H1 (cell line): ENCODE data around the gene LRPAP1. TPM values are rescaled to one million over a fixed set of nuclear protein-coding genes. Genes with fewer than 3 reads are reported as not detected.
"Not testable (repeated sequence)": the region's sequence is repeated elsewhere in the genome, so short reads cannot be mapped to it uniquely, and the experiment has no call there.

Source experiments
- CTCF ChIA-PET: fragments of 300-600 bp; sonication (Branson Sonifier 250); formaldehyde crosslinking; loops from one replicate; lab custom pipeline; 2021; ENCODE audit not compliant: partially characterized antibody; lab: Charles Lee
- POLR2A ChIA-PET: fragments of 300-600 bp; sonication (Branson Sonifier 250); formaldehyde crosslinking; loops from one replicate; lab custom pipeline; 2021; ENCODE audit warnings: inconsistent platforms; ENCODE audit not compliant: partially characterized antibody; lab: Charles Lee
- DNase-seq, 2 experiments: peaks; one replicate each; pipeline versions ENCODE4 v3.0.0 to v3.0.0-alpha.2; 2010 to 2022; ENCODE audit warnings: low spot score in 2 of 2, low read depth in 1 of 2, mixed read lengths in 1 of 2
- FAIRE-seq: peaks from 2 replicates; lab custom pipeline; 2011; peaks lifted over from hg19 to GRCh38; lab: Jason Lieb, UNC
- H2AFZ ChIP-seq: 2 replicates; pipeline ENCODE4 v1.8.1; 2012; ENCODE audit warnings: low read length, inconsistent platforms
- H2AK5ac ChIP-seq: 2 replicates; pipeline ENCODE4 v1.6.1; 2013; ENCODE audit warnings: low read depth, low read length
- H2BK120ac ChIP-seq: replicated peaks from 2 replicates; pipeline ENCODE3; 2013; ENCODE audit warnings: low read depth, low read length, inconsistent platforms
- H2BK12ac ChIP-seq: 2 replicates; pipeline ENCODE4 v1.6.1; 2013; ENCODE audit warnings: low read depth, low read length
- H2BK15ac ChIP-seq: 2 replicates; pipeline ENCODE4 v1.6.1; 2013; ENCODE audit warnings: low read length
- H2BK20ac ChIP-seq: 2 replicates; pipeline ENCODE4 v1.6.1; 2013; ENCODE audit warnings: low read length
- H2BK5ac ChIP-seq: 2 replicates; pipeline ENCODE4 v1.6.1; 2013; ENCODE audit warnings: low read depth, low read length
- H3K14ac ChIP-seq: 2 replicates; pipeline ENCODE4 v1.6.1; 2013; ENCODE audit warnings: inconsistent platforms; ENCODE audit not compliant: insufficient read length
- H3K18ac ChIP-seq: 2 replicates; pipeline ENCODE4 v1.6.1; 2013; ENCODE audit warnings: low read length; ENCODE audit errors: extremely low read depth
- H3K23ac ChIP-seq: 2 replicates; pipeline ENCODE4 v1.6.1; 2013; ENCODE audit warnings: inconsistent platforms; ENCODE audit not compliant: insufficient read length
- H3K23me2 ChIP-seq: 2 replicates; pipeline ENCODE4 v1.6.1; 2013; ENCODE audit warnings: low read depth, low read length
- H3K27ac ChIP-seq: 2 replicates; pipeline ENCODE4 v1.6.1; 2011; ENCODE audit warnings: low read depth, low read length, inconsistent platforms
- H3K27me3 ChIP-seq, 4 experiments: replicated peaks in 1 of 4; 1 replicate in 1 of 4; 2 replicates in 3 of 4; pipeline versions ENCODE4 v1.6.1 to v1.8.1; 2011 to 2013; ENCODE audit warnings: low read length in 3 of 4, mild to moderate bottlenecking in 3 of 4, inconsistent platforms in 2 of 4, mixed read lengths in 2 of 4, moderate library complexity in 1 of 4; ENCODE audit not compliant: control insufficient read depth in 3 of 4, insufficient read depth in 3 of 4; ENCODE audit errors: extremely low read depth in 1 of 4
- H3K36me3 ChIP-seq, 4 experiments: 2 replicates each; pipeline versions ENCODE4 v1.6.1 to v1.8.1; 2011 to 2013; ENCODE audit warnings: mild to moderate bottlenecking in 4 of 4, low read length in 3 of 4, moderate library complexity in 2 of 4, control low read depth in 1 of 4, inconsistent platforms in 1 of 4; ENCODE audit not compliant: insufficient read depth in 4 of 4, control insufficient read depth in 2 of 4
- H3K4ac ChIP-seq: replicated peaks from 2 replicates; pipeline ENCODE3; 2013; ENCODE audit warnings: low read length, low read depth, mixed read lengths, inconsistent platforms; ENCODE audit not compliant: insufficient read length
- H3K4me1 ChIP-seq, 4 experiments: replicated peaks in 1 of 4; 1 replicate in 1 of 4; 2 replicates in 3 of 4; pipeline versions ENCODE4 v1.6.1 to v1.8.1; 2011 to 2013; ENCODE audit warnings: low read length in 3 of 4, inconsistent platforms in 2 of 4, mixed read lengths in 1 of 4; ENCODE audit not compliant: insufficient read depth in 4 of 4, control insufficient read depth in 3 of 4
- H3K4me2 ChIP-seq, 2 experiments: 2 replicates each; pipeline versions ENCODE4 v1.6.1 to v1.8.1; 2011 to 2013; ENCODE audit warnings: low read depth in 2 of 2, low read length in 2 of 2, control low read depth in 1 of 2, inconsistent platforms in 1 of 2, mild to moderate bottlenecking in 1 of 2; ENCODE audit not compliant: insufficient read depth in 1 of 2
- H3K4me3 ChIP-seq, 4 experiments: fragments of 200-600, 300-600 bp in 1 of 4; sonication (generic), shearing (Covaris generic), sonication (Bioruptor Twin) in 1 of 4; 2 replicates each; pipeline versions ENCODE4 v1.5.1 to v1.8.1; 2011 to 2016; ENCODE audit warnings: low read length in 4 of 4, low read depth in 3 of 4, control low read depth in 2 of 4, inconsistent platforms in 2 of 4, mild to moderate bottlenecking in 2 of 4, mixed read lengths in 1 of 4, moderate library complexity in 1 of 4; ENCODE audit not compliant: insufficient read depth in 2 of 4; ENCODE audit errors: extremely low read depth in 1 of 4
- H3K56ac ChIP-seq: replicated peaks from 2 replicates; pipeline ENCODE3; 2013; ENCODE audit warnings: low read depth, mild to moderate bottlenecking, mixed read lengths, low read length, inconsistent platforms; ENCODE audit not compliant: insufficient read length
- H3K79me1 ChIP-seq: 2 replicates; pipeline ENCODE4 v1.6.1; 2013; ENCODE audit warnings: low read depth, low read length, control low read depth
- H3K79me2 ChIP-seq, 2 experiments: 2 replicates each; pipeline versions ENCODE4 v1.6.1 to v1.8.1; 2012 to 2013; ENCODE audit warnings: low read length in 2 of 2, mild to moderate bottlenecking in 2 of 2, inconsistent platforms in 1 of 2; ENCODE audit not compliant: insufficient read depth in 2 of 2, control insufficient read depth in 1 of 2
- H3K9ac ChIP-seq, 4 experiments: replicated peaks in 1 of 4; 1 replicate in 1 of 4; 2 replicates in 3 of 4; pipeline versions ENCODE4 v1.6.1 to v1.8.1; 2011 to 2013; ENCODE audit warnings: low read depth in 3 of 4, low read length in 3 of 4, control low read depth in 2 of 4, mild to moderate bottlenecking in 2 of 4, moderate library complexity in 2 of 4, inconsistent platforms in 1 of 4; ENCODE audit errors: extremely low read depth in 1 of 4
- H3K9me3 ChIP-seq, 2 experiments: 2 replicates each; pipeline versions ENCODE4 v1.6.1 to v1.8.1; 2012 to 2013; ENCODE audit warnings: mild to moderate bottlenecking in 2 of 2, moderate library complexity in 2 of 2, control low read depth in 1 of 2, inconsistent platforms in 1 of 2, low read depth in 1 of 2, low read length in 1 of 2, mixed read lengths in 1 of 2; ENCODE audit not compliant: insufficient read depth in 2 of 2
- H4K20me1 ChIP-seq, 2 experiments: replicated peaks in 1 of 2; 2 replicates each; pipeline versions ENCODE3 to v1.8.1; 2011 to 2013; ENCODE audit warnings: inconsistent platforms in 2 of 2, low read length in 2 of 2, mild to moderate bottlenecking in 1 of 2; ENCODE audit not compliant: insufficient read depth in 2 of 2, control insufficient read depth in 1 of 2
- H4K5ac ChIP-seq: 2 replicates; pipeline ENCODE4 v1.6.1; 2013; ENCODE audit warnings: low read length, low read depth, mixed read lengths, inconsistent platforms; ENCODE audit not compliant: insufficient read length
- H4K8ac ChIP-seq: 2 replicates; pipeline ENCODE4 v1.8.0; 2013; ENCODE audit warnings: mild to moderate bottlenecking, moderate library complexity, low read length, inconsistent platforms; ENCODE audit not compliant: insufficient read depth; ENCODE audit errors: extremely low read depth
- H4K91ac ChIP-seq: replicated peaks from 2 replicates; pipeline ENCODE3; 2013; ENCODE audit warnings: low read length, mixed read lengths, inconsistent platforms; ENCODE audit not compliant: insufficient read length
- WGBS, 2 experiments: shearing (Covaris generic) in 1 of 2; methylation state at CpG; one replicate each; pipeline versions ENCODE4 v1.1.6 to v1.1.7; 2013 to 2015; ENCODE audit warnings: low lambda C conversion rate in 2 of 2, mixed read lengths in 2 of 2, inconsistent platforms in 1 of 2, low coverage in 1 of 2, missing lambda C conversion rate in 1 of 2; ENCODE audit not compliant: insufficient replicate concordance in 2 of 2, insufficient coverage in 1 of 2, insufficient read length in 1 of 2; ENCODE audit errors: extremely low coverage in 1 of 2, missing lambda C conversion rate in 1 of 2; 5-methylcytosine and 5-hydroxymethylcytosine counted together
- polyA plus RNA-seq, 7 experiments: library from polyadenylated mRNA; depleted of rRNA in 3 of 7; stranded (reverse) in 5 of 7; unstranded in 2 of 7; fragments of >200 nt in 5 of 7; fragments of 200-250 nt in 2 of 7; gene quantifications; 1 replicate in 5 of 7; 2 replicates in 1 of 7; 4 replicates in 1 of 7; pipeline versions ENCODE4 v1.2.1 to v1.2.3, GENCODE V29; 2011 to 2013; ENCODE audit warnings: missing spikeins in 2 of 7, mixed read lengths in 2 of 7
- total RNA-seq: library from RNA; stranded (reverse); fragmentation: NEBNext Ultra II Directional; extraction: Animal tissue kit (Norgen Biotek cat#: 25700); gene quantifications from 2 replicates; pipeline ENCODE4 v1.2.1, GENCODE V29; 2021

Gene LRPAP1
- total and polyA plus RNA-seq, 2 of the 8 experiments (the other 6 are each of a cell fraction or from before 2014, with no cell fraction given) = 31.1 to 101 TPM

DNA sequence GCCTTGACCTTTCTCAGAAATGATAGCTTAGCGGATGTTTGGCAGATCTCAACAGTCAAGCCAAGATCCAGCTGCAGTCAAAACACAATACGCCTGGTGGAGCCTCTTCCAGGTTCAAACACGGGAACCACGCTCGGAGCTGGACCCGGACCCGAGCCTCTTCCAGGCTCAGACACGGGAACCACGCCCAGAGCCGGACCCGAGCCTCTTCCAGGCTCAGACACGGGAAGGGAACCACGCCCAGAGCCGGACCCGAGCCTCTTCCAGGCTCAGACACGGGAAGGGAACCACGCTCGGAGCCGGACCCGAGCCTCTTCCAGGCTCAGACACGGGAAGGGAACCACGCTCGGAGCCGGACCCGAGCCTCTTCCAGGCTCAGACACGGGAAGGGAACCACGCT, 20.6 kb downstream of the LRPAP1 start:
- H3K18ac ChIP-seq, H2AK5ac ChIP-seq, H3K4ac ChIP-seq, H3K9me3 ChIP-seq, H2BK120ac ChIP-seq, H4K91ac ChIP-seq, H3K27ac ChIP-seq, H2BK5ac ChIP-seq, H3K14ac ChIP-seq, H3K9ac ChIP-seq, DNase-seq, H2BK12ac ChIP-seq, H3K23me2 ChIP-seq, H3K4me2 ChIP-seq, H4K5ac ChIP-seq, H3K27me3 ChIP-seq, H3K23ac ChIP-seq, FAIRE-seq, H3K4me3 ChIP-seq, H3K56ac ChIP-seq, H2BK15ac ChIP-seq, H3K79me2 ChIP-seq, POLR2A ChIA-PET, H3K79me1 ChIP-seq, H2BK20ac ChIP-seq, H2AFZ ChIP-seq, H3K4me1 ChIP-seq, H4K8ac ChIP-seq: not testable (repeated sequence)
- peaks cover 12 to 57% (median 41%) of the 10 kb centered on the region in 4 experiments; a peak in 7 of 8 replicates for H3K36me3 ChIP-seq
- CTCF ChIA-PET = interaction anchor here (4.2 to 5.8 kb wide), 3 partner anchors 15 to 31 kb away, joined by 32 to 48 read pairs (median 43); no protein-coding TSS in a partner anchor
- 92% methylated on average over 16 of the region's 27 CpGs; no CpG with 5 or more reads in 1 of the 2 experiments for WGBS, 2 experiments
- peaks cover 10 to 34% of the 10 kb centered on the region in 2 experiments for H4K20me1 ChIP-seq
